Fibroblast of peridontal ligament (primary cell): ENCODE data around the gene ZNF536.

Experiments used
- DNase-seq: peaks from one replicate; pipeline ENCODE4 v3.0.0-alpha.2; 2010; ENCODE audit errors: extremely low read depth

Gene ZNF536

GRCh38 chr19:30562981-30563380 is 190.8 kb downstream of the ZNF536 start:
- DNase-seq = no peak

GRCh38 chr19:30563691-30564090 is 191.5 kb downstream of the ZNF536 start:
- DNase-seq = no peak

GRCh38 chr19:30564551-30565011 is 192.4 kb downstream of the ZNF536 start:
- no peak for DNase-seq

GRCh38 chr19:30565636-30566035 is 193.5 kb downstream of the ZNF536 start:
- no peak for DNase-seq

GRCh38 chr19:30566681-30567420 is 194.7 kb downstream of the ZNF536 start:
- DNase-seq = no peak

GRCh38 chr19:30567536-30568232 is 195.5 kb downstream of the ZNF536 start:
- no peak for DNase-seq

GRCh38 chr19:30570194-30570593 is 198.0 kb downstream of the ZNF536 start:
- DNase-seq = no peak

- DNase-seq = no peak
Measured at GRCh38 chr19:30577551-30578105, 205.4 kb downstream of the ZNF536 start.

GRCh38 chr19:30579419-30579818 is 207.2 kb downstream of the ZNF536 start:
- no peak for DNase-seq

- DNase-seq = no peak
Measured at GRCh38 chr19:30580673-30581072, 208.5 kb downstream of the ZNF536 start.

- DNase-seq = no peak
Measured at GRCh38 chr19:30584090-30584489, 211.9 kb downstream of the ZNF536 start.

GRCh38 chr19:30587869-30588268 is 215.7 kb downstream of the ZNF536 start:
- DNase-seq = no peak

- no peak for DNase-seq
Measured at GRCh38 chr19:30590596-30591229, 218.5 kb downstream of the ZNF536 start.

- DNase-seq = no peak
Measured at GRCh38 chr19:30593356-30593755, 221.2 kb downstream of the ZNF536 start.

GRCh38 chr19:30593975-30594745 is 222.0 kb downstream of the ZNF536 start:
- DNase-seq = no peak

- no peak for DNase-seq
Measured at GRCh38 chr19:30596268-30596667, 224.1 kb downstream of the ZNF536 start.

GRCh38 chr19:30596813-30597399 is 224.7 kb downstream of the ZNF536 start:
- no peak for DNase-seq

GRCh38 chr19:30598688-30599087 is 226.5 kb downstream of the ZNF536 start:
- DNase-seq = no peak

- DNase-seq = no peak
Measured at GRCh38 chr19:30602661-30603350, 230.6 kb downstream of the ZNF536 start.

- no peak for DNase-seq
Measured at GRCh38 chr19:30604657-30605056, 232.5 kb downstream of the ZNF536 start.

GRCh38 chr19:30605333-30605732 is 233.1 kb downstream of the ZNF536 start:
- DNase-seq = no peak
